Measurements from ENCODE around the gene WDR70.

Gene WDR70

DNA sequence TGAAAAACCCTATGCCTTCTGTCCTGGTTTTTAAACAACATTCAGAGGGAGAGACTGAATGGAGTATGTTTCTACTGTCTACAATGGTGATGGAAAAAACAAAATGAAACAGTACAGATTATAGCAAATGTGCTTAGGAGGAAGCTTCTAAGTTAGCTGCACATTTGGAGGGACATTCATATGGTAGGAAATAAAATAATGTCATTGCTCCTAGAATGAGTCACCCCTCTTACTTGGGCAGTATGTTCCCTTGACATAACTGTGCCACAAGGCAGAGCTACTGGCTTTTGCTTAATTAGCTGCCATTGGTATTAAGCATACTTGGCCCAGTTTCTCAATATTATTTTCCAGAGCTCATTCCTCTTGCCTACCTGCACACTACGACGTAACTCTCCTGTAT lies 331.8 kb downstream of the WDR70 start:
- TF ChIP-seq, protein P1, sequence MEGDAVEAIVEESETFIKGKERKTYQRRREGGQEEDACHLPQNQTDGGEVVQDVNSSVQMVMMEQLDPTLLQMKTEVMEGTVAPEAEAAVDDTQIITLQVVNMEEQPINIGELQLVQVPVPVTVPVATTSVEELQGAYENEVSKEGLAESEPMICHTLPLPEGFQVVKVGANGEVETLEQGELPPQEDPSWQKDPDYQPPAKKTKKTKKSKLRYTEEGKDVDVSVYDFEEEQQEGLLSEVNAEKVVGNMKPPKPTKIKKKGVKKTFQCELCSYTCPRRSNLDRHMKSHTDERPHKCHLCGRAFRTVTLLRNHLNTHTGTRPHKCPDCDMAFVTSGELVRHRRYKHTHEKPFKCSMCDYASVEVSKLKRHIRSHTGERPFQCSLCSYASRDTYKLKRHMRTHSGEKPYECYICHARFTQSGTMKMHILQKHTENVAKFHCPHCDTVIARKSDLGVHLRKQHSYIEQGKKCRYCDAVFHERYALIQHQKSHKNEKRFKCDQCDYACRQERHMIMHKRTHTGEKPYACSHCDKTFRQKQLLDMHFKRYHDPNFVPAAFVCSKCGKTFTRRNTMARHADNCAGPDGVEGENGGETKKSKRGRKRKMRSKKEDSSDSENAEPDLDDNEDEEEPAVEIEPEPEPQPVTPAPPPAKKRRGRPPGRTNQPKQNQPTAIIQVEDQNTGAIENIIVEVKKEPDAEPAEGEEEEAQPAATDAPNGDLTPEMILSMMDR (IDR thresholded peaks at IDR 0.05; ENCODE audit: control insufficient read depth, extremely low read depth, insufficient read depth), result no peak
- no peak overlapping the region for H3K4me3 ChIP-seq (ENCODE audit: low read depth, low read length)
- DNase-seq (ENCODE audit: low read depth), result no peak

DNA sequence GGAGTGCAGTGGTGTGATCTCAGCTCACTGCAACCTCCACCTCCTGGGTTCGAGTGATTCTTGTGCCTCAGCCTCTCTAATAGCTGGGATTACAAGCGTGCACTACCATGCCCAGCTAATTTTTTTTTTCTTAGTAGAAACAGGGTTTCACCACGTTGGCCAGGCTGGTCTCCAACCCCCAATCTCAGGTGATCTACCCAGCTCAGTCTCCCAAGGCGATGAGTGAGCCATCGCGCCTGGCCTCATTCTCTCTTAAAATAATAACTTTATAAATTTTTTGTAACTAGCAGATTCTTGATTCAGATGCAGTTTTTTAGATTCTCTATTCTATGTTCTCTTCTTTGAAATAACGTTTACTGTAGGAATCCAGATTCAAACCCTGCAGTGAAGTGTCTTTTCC lies 333.6 kb downstream of the WDR70 start:
- no peak overlapping the region for H3K4me3 ChIP-seq (ENCODE audit: low read depth, low read length)
- TF ChIP-seq, protein P1 (IDR thresholded peaks at IDR 0.05; ENCODE audit: control insufficient read depth, extremely low read depth, insufficient read depth), result no peak
- no peak for DNase-seq (ENCODE audit: low read depth)

DNA sequence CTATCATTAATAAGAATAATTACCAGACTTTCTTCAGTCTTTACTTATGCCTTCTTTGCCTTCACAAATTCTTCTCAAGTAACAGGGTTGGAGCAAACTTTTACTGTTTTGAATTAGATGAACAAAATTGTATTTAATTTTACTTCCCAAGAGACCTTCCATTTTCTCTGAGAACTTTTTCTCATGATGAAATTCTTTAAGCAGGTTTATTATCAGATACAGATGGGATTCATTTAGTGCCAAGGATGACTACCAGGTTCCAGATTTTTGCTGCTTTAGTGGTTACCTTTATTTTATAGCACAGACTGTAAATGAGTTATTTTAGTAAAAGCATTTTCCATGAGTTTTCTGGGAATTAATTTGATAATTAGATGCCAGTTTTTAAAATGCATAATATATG lies 335.6 kb downstream of the WDR70 start:
- H3K4me3 ChIP-seq (ENCODE audit: low read depth, low read length), result no peak overlapping the region
- DNase-seq (ENCODE audit: low read depth), result no peak
- TF ChIP-seq, protein P1 (IDR thresholded peaks at IDR 0.05; ENCODE audit: control insufficient read depth, extremely low read depth, insufficient read depth), result no peak

DNA sequence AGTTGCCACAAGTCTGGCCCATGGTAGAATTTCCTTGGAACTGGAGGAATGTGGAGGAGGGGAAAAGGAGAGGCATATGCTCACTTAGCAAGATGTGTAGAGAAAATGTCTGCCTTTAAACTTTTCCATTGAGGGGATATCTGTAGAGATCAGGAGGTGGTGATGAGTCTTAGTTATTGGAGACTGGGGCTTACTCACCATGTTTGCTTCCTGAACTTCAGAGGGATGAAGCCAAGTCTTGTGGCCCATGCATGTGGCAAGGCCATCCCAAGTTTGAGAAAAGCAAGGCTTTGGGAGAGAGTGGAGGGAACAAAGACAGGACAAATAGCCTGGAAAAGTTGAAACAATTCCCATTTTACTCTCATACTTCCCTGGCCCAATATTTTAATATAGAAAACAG lies 336.2 kb downstream of the WDR70 start:
- no peak overlapping the region for H3K4me3 ChIP-seq (ENCODE audit: low read depth, low read length)
- DNase-seq (ENCODE audit: low read depth), result no peak
- TF ChIP-seq, protein P1 (IDR thresholded peaks at IDR 0.05; ENCODE audit: control insufficient read depth, extremely low read depth, insufficient read depth), result no peak

DNA sequence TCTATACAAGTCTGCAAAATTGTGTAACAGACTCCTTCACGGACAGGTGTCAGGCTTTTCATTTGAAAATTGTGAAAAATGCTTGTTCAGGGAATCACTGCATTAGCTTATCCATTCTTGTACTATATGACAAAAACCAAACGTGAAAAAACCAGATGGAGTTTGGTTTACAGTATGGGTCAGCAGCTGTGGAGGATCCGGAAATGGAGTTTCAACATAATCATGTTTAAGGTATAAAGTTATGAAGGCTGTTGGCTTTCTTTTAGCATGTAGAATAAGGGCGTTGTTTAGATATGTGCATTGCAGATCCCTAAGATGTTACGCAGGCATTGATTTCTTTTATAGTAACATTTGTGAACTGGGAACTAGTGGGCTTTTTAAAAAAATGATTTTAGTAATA lies 336.9 kb downstream of the WDR70 start:
- H3K4me3 ChIP-seq (ENCODE audit: low read depth, low read length), result no peak overlapping the region
- TF ChIP-seq, protein P1 (IDR thresholded peaks at IDR 0.05; ENCODE audit: control insufficient read depth, extremely low read depth, insufficient read depth), result no peak
- no peak for DNase-seq (ENCODE audit: low read depth)

DNA sequence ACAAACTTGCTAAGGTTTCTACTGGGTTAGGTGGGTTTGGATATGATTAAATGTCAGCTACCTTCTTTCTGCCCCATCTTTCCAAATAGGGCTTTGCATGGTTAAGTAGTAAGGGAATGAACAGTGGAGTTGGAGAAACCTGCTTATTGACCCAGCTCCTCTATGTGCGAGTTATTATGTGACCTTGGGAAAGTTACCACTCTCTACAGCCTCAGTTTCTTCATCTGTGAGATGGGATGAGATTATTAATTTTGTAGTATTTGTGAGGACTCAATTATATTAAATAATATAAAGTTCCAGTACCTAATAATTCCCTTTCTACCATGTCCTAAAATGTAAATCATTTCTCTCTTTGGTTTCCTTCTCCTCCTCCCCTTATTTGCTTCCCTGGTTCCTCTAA lies 337.3 kb downstream of the WDR70 start:
- TF ChIP-seq, protein P1 (IDR thresholded peaks at IDR 0.05; ENCODE audit: control insufficient read depth, extremely low read depth, insufficient read depth), result no peak
- no peak overlapping the region for H3K4me3 ChIP-seq (ENCODE audit: low read depth, low read length)
- DNase-seq (ENCODE audit: low read depth), result no peak

DNA sequence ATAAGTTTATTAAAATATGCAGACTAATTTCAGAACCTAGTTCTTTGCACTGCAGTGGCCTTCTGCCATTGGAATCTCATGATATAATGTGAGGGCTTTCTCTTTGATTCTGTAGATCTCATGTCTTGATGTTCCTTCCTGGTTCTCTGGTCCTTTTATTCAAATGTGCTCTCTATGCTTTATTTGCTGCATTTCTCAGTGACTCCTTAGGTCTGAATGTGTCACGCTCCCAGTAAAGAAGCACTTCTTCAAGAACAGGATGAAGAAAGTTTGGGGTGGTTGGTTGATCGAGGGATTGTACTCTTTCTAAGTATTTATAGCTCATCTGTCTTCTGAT lies 338.1 kb downstream of the WDR70 start:
- H3K4me3 ChIP-seq (ENCODE audit: low read depth, low read length), result no peak overlapping the region
- TF ChIP-seq, protein P1 (IDR thresholded peaks at IDR 0.05; ENCODE audit: control insufficient read depth, extremely low read depth, insufficient read depth), result no peak

More for the DNA sequence above, 338.1 kb downstream of the WDR70 start:
- no peak for DNase-seq (ENCODE audit: low read depth)
